Tibial artery (tissue), 4 donors: ENCODE data around the gene LEMD2.

Experiments used
- DNase-seq, 2 donors: peaks; one replicate each; pipeline ENCODE4 v3.0.0-alpha.2; 2019
- H3K27ac ChIP-seq, 2 donors: fragments of 200-600 bp; sonication (generic) in 1 of 2; 1 replicate in 1 of 2; 2 replicates in 1 of 2; pipeline ENCODE4 v1.5.1; 2018 to 2019; ENCODE audit warnings: mild to moderate bottlenecking in 1 of 2
- H3K27me3 ChIP-seq, 2 donors: fragments of 200-600 bp; sonication (generic) in 1 of 2; one replicate each; pipeline versions ENCODE4 v1.5.1 to v1.6.0; 2016 to 2019
- H3K36me3 ChIP-seq, 3 donors: fragments of 200-600 bp; sonication (generic) in 2 of 3; one replicate each; pipeline ENCODE4 v1.5.1; 2016 to 2019; ENCODE audit warnings: mild to moderate bottlenecking in 2 of 3
- H3K4me1 ChIP-seq, 4 donors: fragments of 200-600 bp; sonication (generic) in 2 of 4; 1 replicate in 3 of 4; 2 replicates in 1 of 4; pipeline ENCODE4 v1.5.1; 2016 to 2019
- H3K4me3 ChIP-seq, 2 donors: fragments of 200-600 bp; sonication (generic) in 1 of 2; 1 replicate in 1 of 2; 2 replicates in 1 of 2; pipeline ENCODE4 v1.5.1; 2018 to 2019; ENCODE audit warnings: mild to moderate bottlenecking in 2 of 2
- H3K9me3 ChIP-seq, 3 donors: fragments of 200-600 bp; sonication (generic) in 1 of 3; one replicate each; pipeline ENCODE4 v1.5.1; 2016 to 2019
- CTCF ChIP-seq, 2 experiments: fragments of 200-600 bp in 1 of 2; fragments of 450-650 bp in 1 of 2; IDR thresholded peaks; one replicate each; pipeline ENCODE4 v1.5.1; 2017 to 2019; ENCODE audit warnings: antibody characterized with exemption in 2 of 2, mild to moderate bottlenecking in 1 of 2, moderate library complexity in 1 of 2
- intact Hi-C: fragments of 100-400 bp; cut with DNase I; formaldehyde crosslinking; loops from one replicate; pipeline ENCODE4 v1.15.0; 2023; ENCODE audit warnings: low total_unique reads

The LEMD2 gene

GRCh38 chr6:33750244-33750991, 38.5 kb downstream of the LEMD2 start:
- DNase-seq: no peak
- H3K36me3 ChIP-seq: no peaks in the 10 kb centered on the region
- no peak overlapping the region for H3K27ac ChIP-seq
- no peaks in the 10 kb centered on the region for H3K9me3 ChIP-seq
- H3K4me1 ChIP-seq: peaks cover 0 to 8% (median 0%) of the 10 kb centered on the region in 4 donors
- no peak overlapping the region for H3K4me3 ChIP-seq
- no peak for TF ChIP-seq CTCF (IDR thresholded peaks at IDR 0.05)
- intact Hi-C loops: no loop called here
- H3K27me3 ChIP-seq: peaks cover 0 to 19% of the 10 kb centered on the region in 2 donors

GRCh38 chr6:33749401-33749800, 39.5 kb downstream of the LEMD2 start:
- H3K4me1 ChIP-seq: peaks cover 0 to 18% (median 5%) of the 10 kb centered on the region in 4 donors
- intact Hi-C loops: no loop called here
- peaks cover 0 to 13% of the 10 kb centered on the region in 2 donors for H3K27me3 ChIP-seq
- H3K9me3 ChIP-seq: no peaks in the 10 kb centered on the region
- no peak for DNase-seq
- no peak for TF ChIP-seq CTCF (IDR thresholded peaks at IDR 0.05)
- H3K36me3 ChIP-seq: no peaks in the 10 kb centered on the region
- no peak overlapping the region for H3K4me3 ChIP-seq
- H3K27ac ChIP-seq: no peak overlapping the region

- no peak for TF ChIP-seq CTCF (IDR thresholded peaks at IDR 0.05)
- H3K4me3 ChIP-seq: no peak overlapping the region
Measured at GRCh38 chr6:33748841-33749240, 40.1 kb downstream of the LEMD2 start.

GRCh38 chr6:33747823-33748222, 41.1 kb downstream of the LEMD2 start:
- Histone ChIP-seq H3K4me3 (no peak overlapping the region), H3K27ac (no peak overlapping the region), H3K9me3 (no peaks in the 10 kb centered on the region), H3K4me1 (peaks cover 0 to 21% (median 10%) of the 10 kb centered on the region in 4 donors), H3K27me3 (peaks cover 0 to 21% of the 10 kb centered on the region in 2 donors), H3K36me3 (no peaks in the 10 kb centered on the region)
- intact Hi-C loops: no loop called here
- TF ChIP-seq CTCF (IDR thresholded peaks at IDR 0.05): no peak
- no peak for DNase-seq

More at GRCh38 chr6:33748841-33749240, 40.1 kb downstream of the LEMD2 start:
- Histone ChIP-seq H3K36me3 (no peaks in the 10 kb centered on the region), H3K9me3 (no peaks in the 10 kb centered on the region), H3K27me3 (peaks cover 0 to 16% of the 10 kb centered on the region in 2 donors), H3K4me1 (peaks cover 0 to 21% (median 8%) of the 10 kb centered on the region in 4 donors), H3K27ac (no peak overlapping the region)
- intact Hi-C loops: no loop called here
- DNase-seq: no peak

GRCh38 chr6:33746651-33747100, 42.3 kb downstream of the LEMD2 start, which contains the start of gene IP6K3:
Gene IP6K3 (minus strand): TSS chr6:33746905. CDS start chr6:33735476, 11,429 bp downstream.
- peaks cover 0 to 23% of the 10 kb centered on the region in 2 donors for H3K27me3 ChIP-seq
- no peaks in the 10 kb centered on the region for H3K9me3 ChIP-seq
- intact Hi-C loops: no loop called here
- H3K36me3 ChIP-seq: no peaks in the 10 kb centered on the region
- TF ChIP-seq CTCF (IDR thresholded peaks at IDR 0.05): no peak
- peaks cover 0 to 21% (median 10%) of the 10 kb centered on the region in 4 donors for H3K4me1 ChIP-seq
- H3K27ac ChIP-seq: peak within 1 kb of the TSS; percentile 54 to 67
- DNase-seq: no peak
- H3K4me3 ChIP-seq: peak within 1 kb of the TSS; percentile 37 to 52
